Panc1 (cell line): ENCODE data around the gene TPRX1. TPM values are rescaled to one million over a fixed set of nuclear protein-coding genes. Genes with fewer than 3 reads are reported as not detected.

Experiments
- ATAC-seq: fragments of 200-7000 bp; cut with Tn5 transposase; 2 replicates; pipeline ENCODE4 v1.9.1; 2020; ENCODE audit warnings: mild to moderate bottlenecking, moderate library complexity
- BruUV-seq: library from RNA; stranded (reverse); fragments of 400-500 nt; replicated peaks from 2 replicates; lab custom pipeline; 2021; lab: Mats Ljungman, UMichigan
- CTCF ChIA-PET: fragments of 300-600 bp; sonication (Branson Sonifier 250); formaldehyde crosslinking; loops from one replicate; lab custom pipeline; 2022; ENCODE audit warnings: antibody characterized with exemption; lab: Charles Lee
- POLR2A ChIA-PET: fragments of 300-600 bp; sonication (Branson Sonifier 250); formaldehyde crosslinking; loops from one replicate; lab custom pipeline; 2022; ENCODE audit warnings: antibody characterized with exemption; lab: Charles Lee
- DNase-seq: peaks from one replicate; pipeline ENCODE4 v3.0.0-alpha.2; 2010; ENCODE audit warnings: low read depth, low spot score
- H3K27ac ChIP-seq: 2 replicates; pipeline ENCODE4 v1.5.1; 2011; ENCODE audit warnings: mild to moderate bottlenecking, low read length, inconsistent platforms
- H3K27me3 ChIP-seq: fragments of 200-500 bp; sonication (Bioruptor generic); 2 replicates; pipeline ENCODE4 v1.6.0; 2014; ENCODE audit warnings: low read length, inconsistent platforms; ENCODE audit not compliant: control insufficient read depth, insufficient read depth
- H3K36me3 ChIP-seq: fragments of 200-500 bp; sonication (Bioruptor generic); 2 replicates; pipeline ENCODE4 v1.5.1; 2014; ENCODE audit warnings: inconsistent platforms, mild to moderate bottlenecking, low read length, moderate library complexity; ENCODE audit not compliant: control insufficient read depth, insufficient read depth
- H3K4me1 ChIP-seq: 2 replicates; pipeline ENCODE4 v1.5.1; 2011; ENCODE audit warnings: inconsistent platforms, mild to moderate bottlenecking, low read length, moderate library complexity; ENCODE audit not compliant: control insufficient read depth, insufficient read depth
- H3K4me3 ChIP-seq, 2 experiments: 2 replicates each; pipeline ENCODE4 v1.5.1; 2011 to 2012; ENCODE audit warnings: low read depth in 2 of 2, low read length in 2 of 2, mild to moderate bottlenecking in 2 of 2, inconsistent platforms in 1 of 2, moderate library complexity in 1 of 2
- H3K9me3 ChIP-seq: fragments of 200-500 bp; sonication (Bioruptor generic); 2 replicates; pipeline ENCODE4 v1.5.1; 2014; ENCODE audit warnings: low read depth, mild to moderate bottlenecking, inconsistent platforms, low read length, moderate library complexity; ENCODE audit not compliant: control insufficient read depth, insufficient read depth
- CTCF ChIP-seq: fragments of 450-650 bp; IDR thresholded peaks from 2 replicates; pipeline ENCODE4 v1.5.1; 2017; ENCODE audit warnings: mild to moderate bottlenecking
- POLR2AphosphoS5 ChIP-seq: IDR thresholded peaks from 2 replicates; pipeline ENCODE4 v1.6.1; 2012; ENCODE audit warnings: mild to moderate bottlenecking, low read depth, low read length, moderate library complexity
- REST ChIP-seq, 2 experiments: IDR thresholded peaks; 2 replicates each; pipeline ENCODE4 v1.6.1; 2011 to 2012; ENCODE audit warnings: low read depth in 2 of 2, control low read depth in 1 of 2, low read length in 1 of 2, mild to moderate bottlenecking in 1 of 2, moderate library complexity in 1 of 2; ENCODE audit not compliant: insufficient read depth in 1 of 2
- SIN3A ChIP-seq: IDR thresholded peaks from 2 replicates; pipeline ENCODE4 v1.6.1; 2012; ENCODE audit warnings: low read depth, mild to moderate bottlenecking, low read length, moderate library complexity, borderline replicate concordance; ENCODE audit not compliant: insufficient read depth
- TCF7L2 ChIP-seq: IDR thresholded peaks from 2 replicates; pipeline ENCODE4 v1.6.1; 2011; ENCODE audit warnings: mild to moderate bottlenecking, low read depth, low read length, inconsistent platforms
- in situ Hi-C: cut with HindIII; loops from 2 replicates; pipeline ENCODE4 v1.10.0; 2016; ENCODE audit warnings: low sequenced_read_pairs, low pct_unique_long_range_greater_than_20kb
- intact Hi-C: fragments of 100-400 bp; cut with micrococcal nuclease; formaldehyde crosslinking; loops from one replicate; pipeline ENCODE4 v1.10.0; 2022; ENCODE audit not compliant: unreplicated experiment
- total RNA-seq: library from RNA; stranded (reverse); gene quantifications from one replicate; pipeline ENCODE4 v1.2.1, GENCODE V29; 2021; ENCODE audit not compliant: unreplicated experiment

Gene TPRX1
- total RNA-seq, 1 experiment from 2014 or later = not detected

- CTCF ChIA-PET = no interaction called here
- ATAC-seq (peak; percentile 15; the same call in 1 of the 2 replicates), DNase-seq (no peak)
- Histone ChIP-seq H3K27ac (no peak overlapping the region), H3K4me3 (no peak overlapping the region), H3K9me3 (no peaks in the 10 kb centered on the region), H3K4me1 (no peaks in the 10 kb centered on the region), H3K36me3 (no peaks in the 10 kb centered on the region; the same call in 1 of the 2 replicates), H3K27me3 (no peaks in the 10 kb centered on the region)
- no TSS peak for BruUV-seq
- no peak for TF ChIP-seq CTCF
- TF ChIP-seq REST (IDR thresholded peaks at IDR 0.05; ENCODE audit: insufficient read depth in 1 of 2, low read depth in 2 of 2, low read length in 1 of 2) = no peak
- no peak for TF ChIP-seq SIN3A
- TF ChIP-seq TCF7L2 = no peak
- TF ChIP-seq POLR2AphosphoS5 = no peak
- POLR2A ChIA-PET = no interaction called here
- intact Hi-C loops = no loop called here
- in situ Hi-C loops = no loop called here
These were observed 49.9 kb downstream of the TPRX1 start for GRCh38 chr19:47754206-47755064.

GRCh38 chr19:47752440-47753211, 51.7 kb downstream of the TPRX1 start:
- Histone ChIP-seq H3K27me3 (no peaks in the 10 kb centered on the region), H3K9me3 (no peaks in the 10 kb centered on the region), H3K27ac (no peak overlapping the region), H3K4me1 (no peaks in the 10 kb centered on the region), H3K36me3 (no peaks in the 10 kb centered on the region; the same call in 1 of the 2 replicates), H3K4me3 (no peak overlapping the region)
- DNase-seq = no peak
- ChIA-PET POLR2A (no interaction called here), CTCF (no interaction called here)
- in situ Hi-C loops (no loop called here), intact Hi-C loops (no loop called here)
- no peak for ATAC-seq
- TF ChIP-seq TCF7L2 (no peak), REST (IDR thresholded peaks at IDR 0.05; ENCODE audit: insufficient read depth in 1 of 2, low read depth in 2 of 2, low read length in 1 of 2) (no peak)
- BruUV-seq = no TSS peak

Other genes with a start within 250 kb of the TPRX1 start
- gene ZNF541, start 231.4 kb downstream of the TPRX1 start, total RNA-seq = 0.15 TPM
- gene BICRA, start 195.4 kb downstream of the TPRX1 start, total RNA-seq = 13.7 TPM
- 41.8 TPM for gene EHD2, start 91.1 kb downstream of the TPRX1 start, total RNA-seq
- 64.3 TPM for gene NOP53, start 59.0 kb downstream of the TPRX1 start, total RNA-seq
- gene SELENOW, start 25.8 kb downstream of the TPRX1 start, total RNA-seq = 62.0 TPM
- not detected for gene CRX, start 17.4 kb upstream of the TPRX1 start, total RNA-seq
- not detected for gene TPRX2, start 54.7 kb upstream of the TPRX1 start, total RNA-seq
- gene SULT2A1, start 81.8 kb upstream of the TPRX1 start, total RNA-seq = 0.18 TPM
- gene BSPH1, start 187.6 kb upstream of the TPRX1 start, total RNA-seq = not detected
- gene ELSPBP1, start 190.1 kb upstream of the TPRX1 start, total RNA-seq = not detected
- gene CABP5, start 239.5 kb upstream of the TPRX1 start, total RNA-seq = not detected